GM21447 (cell line): Measurements from ENCODE around the gene FOXL3.
"Not testable (repeated sequence)": the region's sequence is repeated elsewhere in the genome, so short reads cannot be mapped to it uniquely, and the experiment has no call there.

Source experiments
- ATAC-seq: cut with Tn5 transposase; IDR thresholded peaks from one replicate; pipeline ENCODE4 v1.9.1; 2021; ENCODE audit not compliant: unreplicated experiment

Gene FOXL3

DNA sequence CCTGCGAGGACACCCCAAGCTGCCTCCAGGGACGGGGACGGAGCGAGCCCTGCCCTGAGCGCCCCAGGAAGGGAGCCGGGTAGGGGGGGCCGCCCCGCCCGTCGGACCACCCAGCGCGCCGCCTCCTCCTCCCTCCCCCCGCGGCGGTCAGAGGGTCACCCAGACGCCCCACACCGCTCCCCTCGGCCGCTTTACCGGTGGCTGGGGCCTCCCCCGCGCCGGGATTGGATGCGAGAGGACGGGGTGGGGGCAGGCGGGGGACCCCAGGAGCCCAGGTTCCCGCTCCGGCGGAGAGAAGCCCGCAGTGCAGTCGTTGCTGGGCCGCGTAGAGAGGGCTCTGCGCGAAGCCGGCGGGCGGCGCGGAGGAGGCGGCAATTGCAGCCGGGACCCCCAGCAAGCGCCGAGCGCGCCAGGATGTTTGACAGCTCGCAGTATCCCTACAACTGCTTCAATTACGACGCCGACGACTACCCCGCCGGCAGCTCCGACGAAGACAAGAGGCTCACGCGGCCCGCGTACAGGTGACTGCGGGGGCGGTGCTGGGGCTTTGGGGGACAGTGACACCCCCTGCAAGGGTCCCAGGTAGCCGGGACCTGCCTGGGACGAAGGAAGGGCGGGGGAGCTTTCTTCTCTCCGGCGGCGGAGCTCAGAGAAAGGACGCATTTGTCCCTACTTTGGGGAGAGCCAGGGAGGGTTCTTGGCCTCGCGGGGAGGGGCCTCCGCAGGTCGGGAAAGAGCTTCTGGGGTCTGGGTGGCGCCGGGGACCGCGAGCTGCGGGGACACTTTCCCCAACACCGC is at the start of gene FOXL3:
Gene FOXL3 (plus strand): TSS at position 415 of the 798 bp plus-strand sequence. CDS start 0 bp downstream, at position 415.
- no peak for ATAC-seq

DNA sequence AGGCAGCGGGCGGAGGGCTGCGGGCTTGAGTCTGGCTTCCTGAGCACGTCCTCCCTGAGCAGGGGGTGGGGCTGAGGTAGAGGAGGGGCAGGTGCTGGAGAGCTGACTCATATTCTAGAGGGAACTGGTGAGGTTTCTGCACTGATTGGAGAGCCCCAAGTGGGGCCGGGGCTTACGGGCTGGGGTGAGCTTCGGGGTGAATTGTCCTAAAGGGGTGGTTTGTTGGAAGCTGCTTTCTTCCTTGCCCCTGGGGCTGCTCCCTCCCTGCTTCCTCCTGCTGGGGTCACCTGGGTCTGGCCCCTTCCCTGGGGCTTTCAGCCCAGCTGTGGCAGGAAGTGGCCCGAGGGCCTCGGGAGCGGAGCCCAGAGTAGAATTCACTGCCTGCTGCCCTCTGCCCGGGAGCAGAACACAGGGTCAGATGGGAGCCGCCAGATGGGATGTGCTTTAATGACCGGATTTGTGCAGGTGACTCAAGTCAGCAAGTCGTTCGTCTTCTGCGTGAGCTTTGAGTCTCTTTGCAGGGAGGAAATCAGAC is 49.0 kb upstream of the FOXL3 start:
- no peak for ATAC-seq

DNA sequence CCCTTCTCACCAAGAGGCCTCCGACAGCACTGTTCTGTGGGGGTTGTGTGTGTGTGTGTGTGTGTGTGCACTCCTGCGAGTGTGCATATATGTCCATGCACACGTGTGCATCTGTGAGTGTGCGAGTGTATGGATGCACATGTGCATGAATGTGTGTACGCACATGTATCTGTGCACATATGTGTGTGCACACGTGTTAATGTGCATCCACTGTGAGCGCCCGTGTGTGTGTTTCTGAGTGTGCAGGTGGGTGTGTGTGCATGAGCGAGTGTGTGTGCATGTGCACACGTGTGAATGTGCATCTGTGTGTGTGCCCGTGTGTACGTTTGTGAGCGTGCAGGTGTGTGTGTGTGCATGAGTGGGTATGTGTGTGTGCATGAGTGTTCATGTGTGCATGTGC is 48.5 kb upstream of the FOXL3 start:
- ATAC-seq = no peak

DNA sequence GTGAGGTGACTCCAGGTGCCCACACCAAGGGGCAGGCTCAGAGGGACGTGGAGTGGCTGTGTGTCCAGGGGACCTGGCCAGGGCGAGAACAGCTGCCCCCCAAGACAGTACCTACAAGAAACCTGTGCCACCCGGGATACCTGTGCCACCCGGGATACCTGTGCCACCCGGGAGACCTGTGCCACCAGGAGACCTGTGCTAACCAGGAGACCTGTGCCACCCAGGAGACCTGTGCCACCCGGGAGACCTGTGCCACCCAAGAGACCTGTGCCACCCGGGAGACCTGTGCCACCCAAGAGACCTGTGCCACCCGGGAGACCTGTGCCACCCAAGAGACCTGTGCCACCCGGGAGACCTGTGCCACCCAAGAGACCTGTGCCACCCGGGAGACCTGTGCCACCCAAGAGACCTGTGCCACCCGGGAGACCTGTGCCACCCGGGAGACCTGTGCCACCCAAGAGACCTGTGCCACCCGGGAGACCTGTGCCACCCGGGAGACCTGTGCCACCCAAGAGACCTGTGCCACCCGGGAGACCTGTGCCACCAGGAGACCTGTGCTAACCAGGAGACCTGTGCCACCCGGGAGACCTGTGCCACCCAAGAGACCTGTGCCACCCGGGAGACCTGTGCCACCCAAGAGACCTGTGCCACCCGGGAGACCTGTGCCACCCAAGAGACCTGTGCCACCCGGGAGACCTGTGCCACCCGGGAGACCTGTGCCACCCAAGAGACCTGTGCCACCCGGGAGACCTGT is 47.0 kb upstream of the FOXL3 start:
- ATAC-seq = not testable (repeated sequence)

DNA sequence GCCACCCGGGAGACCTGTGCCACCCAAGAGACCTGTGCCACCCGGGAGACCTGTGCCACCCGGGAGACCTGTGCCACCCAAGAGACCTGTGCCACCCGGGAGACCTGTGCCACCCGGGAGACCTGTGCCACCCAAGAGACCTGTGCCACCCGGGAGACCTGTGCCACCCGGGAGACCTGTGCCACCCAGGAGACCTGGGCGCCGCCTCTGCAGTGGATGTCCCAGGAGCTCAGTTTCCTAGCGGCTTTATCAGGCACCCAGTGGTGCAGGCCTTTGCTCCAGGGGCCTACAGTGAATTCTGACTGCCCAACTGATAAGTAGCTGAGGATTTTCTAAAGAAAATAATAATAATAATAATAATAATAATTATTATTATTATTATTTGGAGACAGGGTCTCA is 46.4 kb upstream of the FOXL3 start:
- not testable (repeated sequence) for ATAC-seq

DNA sequence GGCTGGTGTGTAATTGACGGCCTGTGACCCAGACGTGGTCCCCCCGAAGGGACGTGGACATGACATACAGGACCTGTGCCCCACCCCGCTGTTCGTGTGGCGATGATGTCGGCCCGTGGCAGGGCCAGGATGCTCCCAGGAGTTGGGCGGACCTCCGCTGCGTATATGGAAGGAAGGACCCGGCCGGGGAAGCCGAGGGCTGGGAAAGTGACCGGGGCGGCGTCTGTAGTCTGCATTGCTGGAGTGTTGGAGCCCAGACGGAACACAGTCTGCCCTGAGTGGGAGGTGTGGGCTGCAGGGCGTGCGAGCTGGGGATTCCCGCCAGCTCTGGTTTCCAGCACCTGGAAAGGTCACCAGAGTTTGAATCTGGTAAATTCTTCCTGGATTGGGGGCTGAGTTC is 45.0 kb upstream of the FOXL3 start:
- ATAC-seq = no peak

DNA sequence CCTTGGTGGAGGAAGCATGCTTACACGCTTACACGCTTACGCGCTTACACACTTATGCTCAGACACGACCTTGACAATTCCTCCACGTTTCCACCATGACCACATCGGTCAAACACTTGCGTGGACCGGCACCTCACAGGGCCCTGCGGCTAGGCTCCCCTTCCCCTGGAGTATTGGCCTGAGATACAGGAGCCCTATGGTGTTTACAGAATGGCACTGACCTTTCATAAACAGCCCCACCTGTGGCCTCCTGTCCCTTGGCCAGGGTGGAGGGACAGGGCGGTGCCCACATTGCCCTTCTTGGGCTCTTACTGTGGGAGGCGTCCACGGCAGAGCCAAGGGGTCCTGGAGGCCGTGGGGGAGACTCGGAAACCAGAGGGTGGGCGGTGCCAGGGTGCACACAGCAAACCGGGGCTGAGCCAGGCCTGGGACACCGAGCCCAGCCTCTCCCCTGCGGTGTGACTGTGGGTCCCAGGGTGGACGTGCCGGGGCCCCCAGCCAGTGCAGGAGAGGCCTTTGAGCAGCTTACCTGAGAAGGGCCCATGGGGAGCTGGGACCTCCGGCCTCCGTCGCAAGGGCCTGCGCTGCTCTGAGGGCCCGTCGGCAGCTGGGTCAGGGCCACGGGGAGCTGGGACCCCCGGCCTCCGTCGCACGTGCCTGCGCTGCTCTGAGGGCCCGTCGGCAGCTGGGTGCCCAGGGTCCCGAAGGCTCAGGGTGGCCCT is 44.2 kb upstream of the FOXL3 start:
- ATAC-seq = no peak

DNA sequence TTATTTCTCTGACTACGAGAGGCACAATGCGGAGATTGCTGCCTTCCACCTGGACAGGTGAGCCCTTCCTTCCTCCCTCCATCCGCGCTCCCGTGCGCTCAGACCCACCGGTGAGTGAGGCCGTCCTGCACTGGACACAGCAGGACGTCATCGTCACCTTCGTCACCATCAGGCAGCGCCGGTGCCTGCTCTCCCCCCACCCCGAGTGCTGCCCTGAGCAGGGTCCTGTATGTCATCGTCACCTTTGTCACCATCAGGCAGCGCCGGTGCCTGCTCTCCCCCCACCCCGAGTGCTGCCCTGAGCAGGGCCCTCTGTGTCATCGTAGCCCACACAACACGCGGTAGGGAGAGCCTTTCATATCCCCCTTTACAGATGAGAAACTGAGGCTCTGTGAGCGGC is 43.5 kb upstream of the FOXL3 start:
- ATAC-seq = no peak

DNA sequence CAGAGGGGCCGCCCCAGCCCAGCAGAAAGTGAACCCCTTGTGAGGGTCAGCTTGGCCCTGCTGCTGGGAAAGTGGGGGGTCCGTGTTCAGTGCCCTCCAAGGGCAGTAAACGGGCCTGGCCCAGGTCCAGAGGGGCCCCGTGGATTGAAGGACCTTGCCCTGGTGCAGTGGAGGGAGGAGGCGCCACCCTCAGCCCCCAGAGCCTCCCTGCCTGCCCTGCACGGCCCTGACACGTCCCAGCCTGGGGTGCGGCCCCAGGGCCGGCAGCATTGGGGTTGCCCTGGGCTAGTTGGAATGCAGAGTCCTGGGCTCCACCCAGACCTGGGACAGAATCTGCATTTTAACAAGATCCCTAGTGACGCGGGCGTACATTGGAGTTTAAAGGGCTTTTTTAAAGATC is 42.8 kb upstream of the FOXL3 start:
- no peak for ATAC-seq

DNA sequence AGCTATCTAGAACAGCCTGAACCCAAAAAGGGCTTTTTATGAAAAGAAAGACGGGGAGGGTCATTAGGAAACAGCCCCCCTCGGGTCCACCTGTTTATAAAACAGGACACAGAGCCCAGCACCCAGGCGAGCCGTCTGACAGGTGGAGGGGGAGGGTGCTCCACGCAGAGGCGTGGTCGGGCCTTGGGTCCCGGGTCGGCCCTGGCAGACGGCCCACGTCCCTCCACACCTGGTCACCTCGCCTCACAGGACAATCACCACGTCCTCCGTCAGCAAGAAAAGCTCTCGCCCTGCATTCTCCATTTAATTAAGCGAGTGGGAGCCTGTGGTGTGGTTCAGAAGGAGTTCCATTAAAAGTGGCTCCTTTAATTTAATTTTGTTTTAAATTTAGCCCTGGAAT is 42.3 kb upstream of the FOXL3 start:
- ATAC-seq = no peak

DNA sequence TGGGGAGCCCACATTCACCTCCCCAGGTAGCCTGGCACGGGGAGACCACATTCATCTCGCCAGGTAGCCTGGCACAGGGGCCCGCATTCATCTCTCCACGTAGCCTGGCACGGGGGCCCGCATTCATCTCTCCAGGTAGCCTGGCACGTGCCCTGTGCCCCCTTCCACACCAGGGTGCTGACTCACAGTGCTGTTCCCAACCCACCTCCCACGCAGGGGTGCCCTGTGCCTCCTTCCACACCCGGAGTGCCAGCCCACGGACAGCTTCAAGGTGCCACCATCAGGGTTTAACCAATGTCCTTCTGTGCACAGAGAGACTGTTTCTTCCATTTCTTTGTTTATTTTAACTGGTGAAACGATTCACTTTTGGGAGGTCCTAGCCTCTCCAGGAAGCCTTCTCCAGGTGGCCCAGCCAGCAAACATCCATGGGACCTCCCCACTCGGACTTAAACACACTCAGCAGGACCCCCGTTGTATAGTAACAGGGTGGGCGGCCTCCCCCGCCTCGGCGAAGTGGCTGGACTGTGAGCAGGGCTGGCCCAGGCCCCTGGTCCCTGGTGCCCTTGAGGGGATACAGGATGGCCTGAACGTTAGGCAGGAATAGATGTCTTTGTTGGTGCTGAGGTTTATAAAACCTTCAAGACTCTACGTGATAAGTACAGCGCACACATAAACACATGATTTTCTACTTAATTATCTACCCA is 41.1 kb upstream of the FOXL3 start:
- ATAC-seq = no peak

DNA sequence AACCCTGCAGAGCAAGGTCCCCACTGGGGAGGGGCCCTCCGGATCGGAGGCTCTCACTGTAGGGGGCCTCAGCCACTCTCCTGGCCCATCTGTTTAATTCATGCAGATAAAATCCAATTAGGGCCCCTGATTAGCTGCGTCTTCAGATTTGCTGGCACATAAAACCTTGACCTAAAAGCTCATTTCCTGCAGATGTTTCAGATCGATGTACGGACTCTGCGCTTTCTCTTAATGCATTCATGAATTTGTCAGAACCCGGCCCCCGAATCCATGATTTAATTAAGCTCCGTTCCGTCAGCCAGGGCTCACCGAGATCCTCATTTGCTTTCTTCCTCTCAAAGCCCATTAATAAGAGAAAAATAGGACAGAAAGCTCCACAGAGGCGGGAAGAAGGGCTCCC is 40.0 kb upstream of the FOXL3 start:
- ATAC-seq = no peak

DNA sequence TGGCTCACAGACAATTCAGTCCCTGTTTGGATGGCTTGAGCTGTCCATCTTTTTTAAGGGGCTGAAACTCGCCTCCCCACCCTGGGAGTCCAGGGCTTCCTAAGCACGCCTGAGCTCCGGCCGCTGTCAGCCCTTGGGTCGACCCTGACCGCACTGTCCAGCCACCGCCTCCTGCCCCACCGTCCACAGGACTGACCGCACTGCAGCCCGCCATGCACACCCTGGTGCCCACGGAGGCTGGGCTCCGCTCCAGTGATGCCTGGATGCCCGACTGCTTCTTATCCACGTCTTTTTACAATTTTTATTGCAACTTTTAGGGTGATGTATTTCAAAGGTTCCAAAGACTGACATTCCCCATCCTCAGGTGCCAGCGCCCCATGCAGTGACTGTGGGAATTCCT is 39.4 kb upstream of the FOXL3 start:
- ATAC-seq = no peak

DNA sequence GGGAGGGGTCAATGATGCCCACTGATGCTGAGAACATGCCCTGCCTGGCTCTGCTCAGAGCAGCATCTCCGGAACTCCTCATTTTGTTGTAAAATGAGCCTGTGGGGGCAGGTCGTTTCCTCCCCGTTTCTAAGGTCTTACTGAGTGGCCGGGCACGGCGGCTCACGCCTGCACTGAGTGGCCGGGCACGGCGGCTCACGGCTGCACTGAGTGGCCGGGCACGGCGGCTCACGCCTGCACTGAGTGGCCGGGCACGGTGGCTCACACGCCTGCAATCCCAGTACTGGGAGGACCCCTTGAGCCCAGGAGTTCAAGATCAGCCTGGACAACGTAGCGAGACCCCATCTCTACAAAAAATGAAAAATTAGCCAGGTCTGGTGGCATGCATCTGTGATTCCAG is 39.0 kb upstream of the FOXL3 start:
- no peak for ATAC-seq

DNA sequence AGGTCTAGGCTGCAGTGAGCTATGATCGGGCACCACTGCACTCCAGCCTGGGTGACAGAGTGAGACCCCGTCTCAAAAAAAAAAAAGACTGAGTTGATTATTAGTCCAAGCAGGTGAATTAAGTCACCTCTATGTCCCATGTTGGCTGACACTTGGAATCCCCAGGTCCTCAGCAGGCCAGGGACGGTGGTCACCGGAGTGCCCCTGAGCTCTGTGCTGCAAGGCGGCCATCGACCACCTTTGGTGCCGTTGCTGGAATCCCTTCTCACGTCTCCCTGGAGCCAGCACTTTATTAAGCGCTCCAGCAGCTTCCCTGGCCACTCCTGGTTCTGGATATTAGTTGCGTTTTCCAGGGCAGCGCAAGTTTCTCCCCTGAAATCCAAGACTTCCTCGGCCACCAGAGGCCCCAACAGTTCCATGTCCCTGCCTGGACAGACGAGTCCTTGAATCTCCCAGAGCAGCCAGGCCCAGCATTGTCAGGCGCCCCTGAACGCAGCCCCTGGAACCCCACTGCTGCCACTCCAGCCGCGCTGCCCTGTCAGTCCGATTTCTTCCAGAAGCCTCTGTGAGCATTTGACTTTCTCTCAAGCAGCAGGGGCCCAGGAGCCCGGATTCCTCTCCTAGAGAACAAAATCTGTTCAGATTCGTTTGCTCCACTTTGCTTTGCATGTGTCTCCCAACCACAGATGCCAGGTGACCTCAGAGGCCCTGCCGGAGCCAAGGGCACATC is 38.4 kb upstream of the FOXL3 start:
- no peak for ATAC-seq

DNA sequence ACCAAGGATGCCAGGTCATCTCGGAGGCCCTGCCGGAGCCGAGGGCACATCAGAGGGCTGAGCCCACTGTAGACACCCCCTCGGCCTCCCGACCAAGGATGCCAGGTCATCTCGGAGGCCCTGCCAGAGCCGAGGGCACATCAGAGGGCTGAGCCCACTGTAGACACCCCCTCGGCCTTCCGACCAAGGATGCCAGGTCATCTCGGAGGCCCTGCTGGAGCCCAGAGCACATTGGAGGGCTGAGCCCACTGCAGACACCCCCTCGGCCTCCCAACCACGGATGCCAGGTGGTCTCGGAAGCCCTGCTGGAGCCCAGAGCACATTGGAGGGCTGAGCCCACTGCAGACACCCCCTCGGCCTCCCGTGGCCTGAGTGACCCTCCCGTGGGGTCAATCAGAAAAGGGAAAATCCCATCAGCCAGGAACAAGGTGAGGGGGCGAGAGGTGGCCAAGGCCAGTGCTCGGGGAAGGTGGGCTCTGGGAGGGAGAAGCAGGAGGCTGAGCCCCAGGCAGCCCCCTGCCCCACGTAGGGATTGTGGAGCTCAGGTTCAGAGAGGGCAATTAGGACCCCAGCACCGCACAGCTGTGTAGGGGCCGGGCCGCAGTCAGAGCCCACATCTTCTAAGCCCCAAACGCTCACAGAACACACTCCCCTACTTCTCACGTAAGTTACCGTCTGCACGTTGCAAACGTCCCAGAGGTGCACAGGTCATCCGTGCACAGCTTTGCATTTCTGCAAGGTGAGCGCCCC is 37.6 kb upstream of the FOXL3 start:
- no peak for ATAC-seq

DNA sequence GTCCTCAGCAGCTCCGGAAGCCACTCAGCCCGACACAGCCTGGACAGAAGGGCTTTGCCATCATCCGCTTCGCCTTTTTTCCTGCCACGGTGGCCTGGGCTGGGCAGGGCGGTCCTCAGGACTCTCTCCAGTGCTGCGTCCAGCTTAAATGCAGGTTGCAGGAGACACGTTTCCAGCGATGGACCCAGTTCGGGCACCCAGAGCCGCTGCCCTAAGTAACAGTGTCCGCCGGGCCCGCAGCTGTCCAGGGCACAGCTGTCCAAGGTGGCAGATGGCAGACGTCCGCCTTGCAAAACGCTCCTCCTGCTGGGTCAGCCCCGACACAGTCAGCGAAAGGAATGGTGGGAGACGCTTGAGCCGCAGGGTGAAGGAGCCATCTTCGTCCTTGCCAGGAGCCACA is 37.0 kb upstream of the FOXL3 start:
- ATAC-seq = no peak

DNA sequence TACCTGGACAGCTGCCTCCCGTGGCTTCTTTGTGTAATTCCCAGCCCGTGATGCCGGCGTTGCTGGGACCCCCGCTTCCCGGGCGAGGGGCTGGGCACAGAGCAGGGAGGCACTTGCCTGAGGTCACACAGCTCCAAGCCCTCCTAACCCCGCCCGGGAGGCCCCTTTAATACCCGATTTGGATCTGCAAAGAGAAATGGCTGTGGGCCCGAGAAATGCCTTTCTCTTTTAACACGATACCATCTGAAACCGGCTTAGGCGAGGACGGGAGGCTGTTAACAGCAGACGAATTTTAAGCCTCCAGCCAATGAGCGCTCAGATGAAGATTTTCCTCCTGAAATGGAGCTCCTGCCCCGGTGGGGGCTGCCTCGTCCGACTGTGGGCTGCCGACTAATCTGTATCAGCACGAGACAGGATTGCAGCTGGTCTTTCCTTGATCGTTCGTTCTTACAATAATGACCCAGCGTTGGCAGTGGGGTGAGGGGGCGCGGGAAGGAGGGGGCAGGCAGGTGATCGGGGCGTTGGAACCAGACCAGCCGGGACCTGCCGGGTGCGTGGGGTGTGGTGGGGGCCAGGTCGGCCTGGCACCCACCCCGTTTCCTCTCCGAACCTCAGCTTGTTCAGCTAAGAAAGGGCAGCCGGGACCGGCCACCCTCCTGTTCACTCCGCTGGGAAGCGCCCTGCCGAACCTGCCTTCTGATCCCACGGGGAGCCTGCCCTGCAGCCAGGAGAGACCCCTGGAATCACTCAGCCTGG is 36.2 kb upstream of the FOXL3 start:
- ATAC-seq = no peak
